Liver (tissue), 9 donors: ENCODE data around the gene ZNF318. TPM values are rescaled to one million over a fixed set of nuclear protein-coding genes. Genes with fewer than 3 reads are reported as not detected.

Experiments used
- DNase-seq: peaks from one replicate; pipeline ENCODE4 v3.0.0-alpha.2; 2017; ENCODE audit warnings: low spot score
- H3K27ac ChIP-seq, 2 donors: one replicate each; pipeline ENCODE4 v1.7.0; 2013; ENCODE audit warnings: inconsistent platforms in 2 of 2, low read length in 2 of 2, control low read depth in 1 of 2, low read depth in 1 of 2, mild to moderate bottlenecking in 1 of 2
- H3K27me3 ChIP-seq, 4 donors: one replicate each; pipeline versions ENCODE4 v1.6.1 to v1.7.0; 2013; ENCODE audit warnings: low read length in 3 of 4, inconsistent platforms in 1 of 4, mild to moderate bottlenecking in 1 of 4, moderate library complexity in 1 of 4; ENCODE audit not compliant: control insufficient read depth in 4 of 4, insufficient read depth in 4 of 4
- H3K36me3 ChIP-seq, 4 donors: one replicate each; pipeline versions ENCODE4 v1.6.1 to v1.7.0; 2013; ENCODE audit warnings: low read length in 3 of 4, mild to moderate bottlenecking in 3 of 4, low read depth in 1 of 4, moderate library complexity in 1 of 4; ENCODE audit not compliant: control insufficient read depth in 4 of 4, insufficient read depth in 3 of 4
- H3K4me1 ChIP-seq, 4 donors: one replicate each; pipeline versions ENCODE4 v1.6.1 to v1.7.0; 2013; ENCODE audit warnings: low read length in 3 of 4, mild to moderate bottlenecking in 3 of 4, moderate library complexity in 1 of 4; ENCODE audit not compliant: control insufficient read depth in 4 of 4, insufficient read depth in 4 of 4
- H3K4me3 ChIP-seq, 3 donors: one replicate each; pipeline versions ENCODE4 v1.6.1 to v1.7.0; 2013; ENCODE audit warnings: low read length in 3 of 3, control low read depth in 1 of 3, low read depth in 1 of 3, mild to moderate bottlenecking in 1 of 3
- H3K9ac ChIP-seq, 2 donors: one replicate each; pipeline ENCODE4 v1.7.0; 2013; ENCODE audit warnings: low read length in 2 of 2, mild to moderate bottlenecking in 2 of 2, moderate library complexity in 2 of 2, control low read depth in 1 of 2, low read depth in 1 of 2
- H3K9me3 ChIP-seq, 4 donors: one replicate each; pipeline versions ENCODE4 v1.6.1 to v1.7.0; 2013; ENCODE audit warnings: low read length in 3 of 4; ENCODE audit not compliant: control insufficient read depth in 4 of 4
- EGR1 ChIP-seq, 2 donors: IDR thresholded peaks; 2 replicates each; pipeline ENCODE4 v1.6.1; 2016 to 2018; ENCODE audit warnings: antibody characterized with exemption in 2 of 2, low read depth in 2 of 2
- FOXA1 ChIP-seq: IDR thresholded peaks from 2 replicates; pipeline ENCODE4 v1.6.1; 2016; ENCODE audit warnings: antibody characterized with exemption
- FOXA2 ChIP-seq: IDR thresholded peaks from 2 replicates; pipeline ENCODE4 v1.6.1; 2016; ENCODE audit warnings: antibody characterized with exemption
- GABPA ChIP-seq, 2 donors: IDR thresholded peaks in 1 of 2; conservative IDR thresholded peaks in 1 of 2; 2 replicates each; pipeline ENCODE4 v1.6.1; 2016; ENCODE audit warnings: antibody characterized with exemption in 2 of 2, mild to moderate bottlenecking in 1 of 2, moderate library complexity in 1 of 2
- HNF4A ChIP-seq, 2 donors: conservative IDR thresholded peaks; 2 replicates each; pipeline ENCODE4 v1.6.1; 2016; ENCODE audit warnings: antibody characterized with exemption in 2 of 2, mild to moderate bottlenecking in 2 of 2
- HNF4G ChIP-seq: IDR thresholded peaks from 2 replicates; pipeline ENCODE4 v1.6.1; 2016; ENCODE audit warnings: antibody characterized with exemption
- JUND ChIP-seq, 2 donors: IDR thresholded peaks; 2 replicates each; pipeline ENCODE4 v1.6.1; 2016; ENCODE audit warnings: antibody characterized with exemption in 2 of 2
- NR2F2 ChIP-seq: IDR thresholded peaks from 2 replicates; pipeline ENCODE4 v1.6.1; 2016; ENCODE audit warnings: antibody characterized with exemption
- RAD21 ChIP-seq, 2 donors: IDR thresholded peaks; 2 replicates each; pipeline ENCODE4 v1.6.1; 2016; ENCODE audit warnings: antibody characterized with exemption in 2 of 2, mild to moderate bottlenecking in 2 of 2
- RXRA ChIP-seq, 2 donors: IDR thresholded peaks; 2 replicates each; pipeline ENCODE4 v1.6.1; 2017 to 2018; ENCODE audit warnings: antibody characterized with exemption in 2 of 2, mild to moderate bottlenecking in 1 of 2
- SP1 ChIP-seq: IDR thresholded peaks from 2 replicates; pipeline ENCODE4 v1.6.1; 2018; ENCODE audit warnings: antibody characterized with exemption, mild to moderate bottlenecking
- TAF1 ChIP-seq: conservative IDR thresholded peaks from 2 replicates; pipeline ENCODE4 v1.6.1; 2016; ENCODE audit warnings: antibody characterized with exemption, mild to moderate bottlenecking
- YY1 ChIP-seq: IDR thresholded peaks from 2 replicates; pipeline ENCODE4 v1.6.1; 2016; ENCODE audit warnings: antibody characterized with exemption, mild to moderate bottlenecking
- WGBS: extraction: QIAGEN DNeasy Blood & Tissue Kit; methylation state at CpG from one replicate; pipeline ENCODE4 v1.1.7; 2013; 5-methylcytosine and 5-hydroxymethylcytosine counted together
- polyA plus RNA-seq, 2 donors: library from polyadenylated mRNA; stranded (reverse) in 1 of 2; unstranded in 1 of 2; fragments of 200-250 nt in 1 of 2; fragments of >200 nt in 1 of 2; fragmentation: Nextera tagmentation in 1 of 2; extraction: Ambion mirVana in 1 of 2; gene quantifications; one replicate each; pipeline versions ENCODE4 v1.2.1 to v1.2.3, GENCODE V29; 2013 to 2015
- total RNA-seq, 2 donors: library from RNA; depleted of rRNA; stranded (reverse); fragments of >200 nt; gene quantifications; one replicate each; pipeline ENCODE4 v1.2.3, GENCODE V29; 2014
- TF ChIP-seq, protein P1 (sequence below): fragments of 150-350 bp; IDR thresholded peaks from 2 replicates; pipeline ENCODE4 v1.5.1; 2017; ENCODE audit warnings: improper control_type of control experiment, low read depth, low read length; ENCODE audit not compliant: missing input control
- TF ChIP-seq, protein P2 (sequence below): IDR thresholded peaks from 2 replicates; pipeline ENCODE4 v1.6.1; 2016; ENCODE audit warnings: antibody characterized with exemption, mild to moderate bottlenecking
- TF ChIP-seq, protein P3 (sequence below): IDR thresholded peaks from 2 replicates; pipeline ENCODE4 v1.6.1; 2016; ENCODE audit warnings: antibody characterized with exemption
- TF ChIP-seq, protein P4 (sequence below): IDR thresholded peaks from 2 replicates; pipeline ENCODE4 v1.6.1; 2016; ENCODE audit warnings: antibody characterized with exemption
- TF ChIP-seq, protein P5 (sequence below): IDR thresholded peaks from 2 replicates; pipeline ENCODE4 v1.6.1; 2016; ENCODE audit warnings: antibody characterized with exemption
- donor health status: healthy.
- donor health status: healthy.
- donor health status: healthy.
- donor health status: healthy.
- donor health status: healthy.

The ZNF318 gene
- total and polyA plus RNA-seq, 4 donors, result 3.6 to 9.1 (median 4.2) TPM

DNA sequence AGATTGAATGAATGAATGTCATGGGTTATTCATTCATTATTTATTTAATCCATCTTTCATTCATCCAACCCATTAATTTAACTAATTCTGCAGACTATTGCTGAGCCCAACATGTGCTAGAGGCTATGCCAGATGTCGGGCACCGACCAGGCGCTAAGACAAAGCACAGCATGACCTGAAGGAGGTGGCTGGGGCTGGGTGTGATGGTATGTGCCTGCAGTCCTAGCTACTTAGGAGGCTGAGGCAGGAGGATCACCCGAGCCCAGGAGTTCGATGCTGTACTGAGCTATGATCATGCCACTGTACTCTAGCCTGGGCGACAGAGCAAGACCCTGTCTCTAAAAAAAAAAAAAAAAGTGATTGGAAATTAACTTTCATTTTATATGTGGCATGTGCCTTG, 77.1 kb downstream of the ZNF318 start:
- no peaks in the 10 kb centered on the region for H3K27me3 ChIP-seq
- H3K27ac ChIP-seq, result no peak overlapping the region
- no peaks in the 10 kb centered on the region for H3K9me3 ChIP-seq
- TF ChIP-seq SP1 (no peak), FOXA1 (no peak), NR2F2 (no peak), JUND (IDR thresholded peaks at IDR 0.05) (no peak), TAF1 (no peak), FOXA2 (no peak), GABPA (IDR thresholded peaks at IDR 0.05 in 1 of 2, conservative IDR thresholded peaks at IDR 0.05 in 1 of 2) (no peak), RXRA (IDR thresholded peaks at IDR 0.05) (no peak), HNF4G (no peak)
- TF ChIP-seq, protein P1, sequence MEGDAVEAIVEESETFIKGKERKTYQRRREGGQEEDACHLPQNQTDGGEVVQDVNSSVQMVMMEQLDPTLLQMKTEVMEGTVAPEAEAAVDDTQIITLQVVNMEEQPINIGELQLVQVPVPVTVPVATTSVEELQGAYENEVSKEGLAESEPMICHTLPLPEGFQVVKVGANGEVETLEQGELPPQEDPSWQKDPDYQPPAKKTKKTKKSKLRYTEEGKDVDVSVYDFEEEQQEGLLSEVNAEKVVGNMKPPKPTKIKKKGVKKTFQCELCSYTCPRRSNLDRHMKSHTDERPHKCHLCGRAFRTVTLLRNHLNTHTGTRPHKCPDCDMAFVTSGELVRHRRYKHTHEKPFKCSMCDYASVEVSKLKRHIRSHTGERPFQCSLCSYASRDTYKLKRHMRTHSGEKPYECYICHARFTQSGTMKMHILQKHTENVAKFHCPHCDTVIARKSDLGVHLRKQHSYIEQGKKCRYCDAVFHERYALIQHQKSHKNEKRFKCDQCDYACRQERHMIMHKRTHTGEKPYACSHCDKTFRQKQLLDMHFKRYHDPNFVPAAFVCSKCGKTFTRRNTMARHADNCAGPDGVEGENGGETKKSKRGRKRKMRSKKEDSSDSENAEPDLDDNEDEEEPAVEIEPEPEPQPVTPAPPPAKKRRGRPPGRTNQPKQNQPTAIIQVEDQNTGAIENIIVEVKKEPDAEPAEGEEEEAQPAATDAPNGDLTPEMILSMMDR, result no peak
- H3K9ac ChIP-seq, result no peak overlapping the region
- no peaks in the 10 kb centered on the region for H3K36me3 ChIP-seq
- WGBS, result 97% methylated on average over 6 of the region's 6 CpGs
- no peak for DNase-seq
- peaks cover 6 to 23% (median 14%) of the 10 kb centered on the region in 4 donors for H3K4me1 ChIP-seq
- no peak overlapping the region for H3K4me3 ChIP-seq

DNA sequence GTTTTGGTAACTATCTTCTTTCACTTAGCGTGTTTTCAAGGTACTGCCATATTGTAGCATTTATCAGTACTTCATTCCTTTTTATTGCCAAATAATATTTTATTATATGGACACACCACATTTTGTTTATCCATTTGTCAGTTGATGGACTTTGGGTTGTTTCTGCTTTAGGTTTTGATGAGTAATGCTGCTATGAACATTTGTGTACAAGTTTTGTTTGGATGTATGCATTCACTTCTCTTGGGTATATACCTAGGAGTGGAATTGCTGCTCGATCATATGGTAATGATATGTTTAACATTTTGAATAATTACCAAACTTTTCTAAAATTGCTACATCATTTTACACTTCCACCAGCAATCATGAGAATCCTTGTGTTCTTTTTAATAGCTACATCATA, 77.7 kb downstream of the ZNF318 start:
- DNase-seq, result no peak
- Histone ChIP-seq H3K9me3 (no peaks in the 10 kb centered on the region), H3K4me1 (peaks cover 6 to 23% (median 15%) of the 10 kb centered on the region in 4 donors), H3K27ac (no peak overlapping the region), H3K36me3 (no peaks in the 10 kb centered on the region), H3K9ac (no peak overlapping the region), H3K4me3 (no peak overlapping the region), H3K27me3 (no peaks in the 10 kb centered on the region)
- 94% methylated on average over 2 of the region's 2 CpGs for WGBS
- no peak for TF ChIP-seq GABPA (IDR thresholded peaks at IDR 0.05 in 1 of 2, conservative IDR thresholded peaks at IDR 0.05 in 1 of 2)

DNA sequence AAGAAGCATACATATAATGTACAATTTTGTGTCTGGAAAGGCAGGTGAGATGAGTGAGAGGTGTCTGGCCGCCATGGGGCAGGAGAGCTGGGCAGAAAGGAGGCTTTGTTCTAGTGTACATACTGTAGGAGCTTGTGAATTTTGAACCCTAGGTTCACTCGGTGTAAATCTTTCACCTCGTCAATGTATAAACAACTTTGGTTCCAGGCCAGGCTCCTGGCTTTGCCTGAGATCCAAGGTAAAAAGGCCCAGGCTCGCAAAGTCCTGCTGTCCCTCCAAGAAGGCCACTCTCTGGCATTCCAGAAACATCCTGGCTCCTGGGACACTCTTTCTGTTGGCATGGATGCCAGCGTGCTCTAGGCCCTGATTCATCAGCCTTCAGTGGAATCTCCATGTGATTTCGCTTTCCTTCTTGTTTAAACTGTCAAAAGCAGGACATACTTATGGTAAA, 78.5 kb downstream of the ZNF318 start:
- Histone ChIP-seq H3K36me3 (no peaks in the 10 kb centered on the region), H3K27ac (peak overlapping the region; percentile 14 to 63), H3K27me3 (no peaks in the 10 kb centered on the region), H3K4me3 (no peak overlapping the region), H3K4me1 (peaks cover 6 to 26% (median 15%) of the 10 kb centered on the region in 4 donors), H3K9ac (no peak overlapping the region), H3K9me3 (no peaks in the 10 kb centered on the region)
- WGBS, result 39% methylated on average over 6 of the region's 6 CpGs
- no peak for DNase-seq
- TF ChIP-seq HNF4A (conservative IDR thresholded peaks at IDR 0.05), result peak; percentile 83 to 89
- no peak for TF ChIP-seq EGR1 (IDR thresholded peaks at IDR 0.05; ENCODE audit: low read depth in 2 of 2)
- TF ChIP-seq GABPA (IDR thresholded peaks at IDR 0.05 in 1 of 2, conservative IDR thresholded peaks at IDR 0.05 in 1 of 2), result no peak
- TF ChIP-seq, protein P2, sequence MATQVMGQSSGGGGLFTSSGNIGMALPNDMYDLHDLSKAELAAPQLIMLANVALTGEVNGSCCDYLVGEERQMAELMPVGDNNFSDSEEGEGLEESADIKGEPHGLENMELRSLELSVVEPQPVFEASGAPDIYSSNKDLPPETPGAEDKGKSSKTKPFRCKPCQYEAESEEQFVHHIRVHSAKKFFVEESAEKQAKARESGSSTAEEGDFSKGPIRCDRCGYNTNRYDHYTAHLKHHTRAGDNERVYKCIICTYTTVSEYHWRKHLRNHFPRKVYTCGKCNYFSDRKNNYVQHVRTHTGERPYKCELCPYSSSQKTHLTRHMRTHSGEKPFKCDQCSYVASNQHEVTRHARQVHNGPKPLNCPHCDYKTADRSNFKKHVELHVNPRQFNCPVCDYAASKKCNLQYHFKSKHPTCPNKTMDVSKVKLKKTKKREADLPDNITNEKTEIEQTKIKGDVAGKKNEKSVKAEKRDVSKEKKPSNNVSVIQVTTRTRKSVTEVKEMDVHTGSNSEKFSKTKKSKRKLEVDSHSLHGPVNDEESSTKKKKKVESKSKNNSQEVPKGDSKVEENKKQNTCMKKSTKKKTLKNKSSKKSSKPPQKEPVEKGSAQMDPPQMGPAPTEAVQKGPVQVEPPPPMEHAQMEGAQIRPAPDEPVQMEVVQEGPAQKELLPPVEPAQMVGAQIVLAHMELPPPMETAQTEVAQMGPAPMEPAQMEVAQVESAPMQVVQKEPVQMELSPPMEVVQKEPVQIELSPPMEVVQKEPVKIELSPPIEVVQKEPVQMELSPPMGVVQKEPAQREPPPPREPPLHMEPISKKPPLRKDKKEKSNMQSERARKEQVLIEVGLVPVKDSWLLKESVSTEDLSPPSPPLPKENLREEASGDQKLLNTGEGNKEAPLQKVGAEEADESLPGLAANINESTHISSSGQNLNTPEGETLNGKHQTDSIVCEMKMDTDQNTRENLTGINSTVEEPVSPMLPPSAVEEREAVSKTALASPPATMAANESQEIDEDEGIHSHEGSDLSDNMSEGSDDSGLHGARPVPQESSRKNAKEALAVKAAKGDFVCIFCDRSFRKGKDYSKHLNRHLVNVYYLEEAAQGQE, result no peak
- no peak for TF ChIP-seq HNF4G
- no peak for TF ChIP-seq NR2F2
- TF ChIP-seq RAD21 (IDR thresholded peaks at IDR 0.05), result peak; percentile 15 to 18
- peak; percentile 60 for TF ChIP-seq SP1
- TF ChIP-seq, protein P3, sequence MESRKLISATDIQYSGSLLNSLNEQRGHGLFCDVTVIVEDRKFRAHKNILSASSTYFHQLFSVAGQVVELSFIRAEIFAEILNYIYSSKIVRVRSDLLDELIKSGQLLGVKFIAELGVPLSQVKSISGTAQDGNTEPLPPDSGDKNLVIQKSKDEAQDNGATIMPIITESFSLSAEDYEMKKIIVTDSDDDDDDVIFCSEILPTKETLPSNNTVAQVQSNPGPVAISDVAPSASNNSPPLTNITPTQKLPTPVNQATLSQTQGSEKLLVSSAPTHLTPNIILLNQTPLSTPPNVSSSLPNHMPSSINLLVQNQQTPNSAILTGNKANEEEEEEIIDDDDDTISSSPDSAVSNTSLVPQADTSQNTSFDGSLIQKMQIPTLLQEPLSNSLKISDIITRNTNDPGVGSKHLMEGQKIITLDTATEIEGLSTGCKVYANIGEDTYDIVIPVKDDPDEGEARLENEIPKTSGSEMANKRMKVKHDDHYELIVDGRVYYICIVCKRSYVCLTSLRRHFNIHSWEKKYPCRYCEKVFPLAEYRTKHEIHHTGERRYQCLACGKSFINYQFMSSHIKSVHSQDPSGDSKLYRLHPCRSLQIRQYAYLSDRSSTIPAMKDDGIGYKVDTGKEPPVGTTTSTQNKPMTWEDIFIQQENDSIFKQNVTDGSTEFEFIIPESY, result no peak
- TF ChIP-seq, protein P4, sequence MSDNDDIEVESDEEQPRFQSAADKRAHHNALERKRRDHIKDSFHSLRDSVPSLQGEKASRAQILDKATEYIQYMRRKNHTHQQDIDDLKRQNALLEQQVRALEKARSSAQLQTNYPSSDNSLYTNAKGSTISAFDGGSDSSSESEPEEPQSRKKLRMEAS, result peak; percentile 65
- TF ChIP-seq, protein P1, result no peak
- peak; percentile 60 for TF ChIP-seq YY1
- peak; percentile 31 to 70 for TF ChIP-seq RXRA (IDR thresholded peaks at IDR 0.05)
- TF ChIP-seq, protein P5, sequence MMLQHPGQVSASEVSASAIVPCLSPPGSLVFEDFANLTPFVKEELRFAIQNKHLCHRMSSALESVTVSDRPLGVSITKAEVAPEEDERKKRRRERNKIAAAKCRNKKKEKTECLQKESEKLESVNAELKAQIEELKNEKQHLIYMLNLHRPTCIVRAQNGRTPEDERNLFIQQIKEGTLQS, result no peak
- no peak for TF ChIP-seq FOXA2
- no peak for TF ChIP-seq FOXA1
- peak in 1 of 2 donors; percentile 16 for TF ChIP-seq JUND (IDR thresholded peaks at IDR 0.05)
